BLaER1 (cell line): Measurements from ENCODE around the gene R3HDM2.
A peak's percentile ranks its signal among the peaks of the same experiment; 100 is the strongest.

ENCODE experiments used
- H3K27ac ChIP-seq: shearing (Covaris generic); formaldehyde crosslinking; 2 replicates; pipeline ENCODE4 v1.8.1; 2022
- H3K27me3 ChIP-seq: shearing (Covaris generic); formaldehyde crosslinking; 2 replicates; pipeline ENCODE4 v1.8.1; 2022
- H3K36me3 ChIP-seq: shearing (Covaris generic); formaldehyde crosslinking; 2 replicates; pipeline ENCODE4 v1.8.1; 2022
- H3K4me1 ChIP-seq: shearing (Covaris generic); formaldehyde crosslinking; 2 replicates; pipeline ENCODE4 v1.8.1; 2022
- H3K4me2 ChIP-seq: shearing (Covaris generic); formaldehyde crosslinking; 2 replicates; pipeline ENCODE4 v1.8.1; 2022
- H3K4me3 ChIP-seq: shearing (Covaris generic); formaldehyde crosslinking; 2 replicates; pipeline ENCODE4 v1.8.1; 2022
- H3K9ac ChIP-seq: shearing (Covaris generic); formaldehyde crosslinking; 2 replicates; pipeline ENCODE4 v1.8.1; 2022
- H3K9me3 ChIP-seq: shearing (Covaris generic); formaldehyde crosslinking; 2 replicates; pipeline ENCODE4 v1.8.1; 2022
- H4K20me1 ChIP-seq: shearing (Covaris generic); formaldehyde crosslinking; 2 replicates; pipeline ENCODE4 v1.8.1; 2022
- Cebpa-rat ChIP-seq: shearing (Covaris generic); IDR thresholded peaks from 2 replicates; pipeline ENCODE4 v1.8.1; 2022

R3HDM2 gene

DNA sequence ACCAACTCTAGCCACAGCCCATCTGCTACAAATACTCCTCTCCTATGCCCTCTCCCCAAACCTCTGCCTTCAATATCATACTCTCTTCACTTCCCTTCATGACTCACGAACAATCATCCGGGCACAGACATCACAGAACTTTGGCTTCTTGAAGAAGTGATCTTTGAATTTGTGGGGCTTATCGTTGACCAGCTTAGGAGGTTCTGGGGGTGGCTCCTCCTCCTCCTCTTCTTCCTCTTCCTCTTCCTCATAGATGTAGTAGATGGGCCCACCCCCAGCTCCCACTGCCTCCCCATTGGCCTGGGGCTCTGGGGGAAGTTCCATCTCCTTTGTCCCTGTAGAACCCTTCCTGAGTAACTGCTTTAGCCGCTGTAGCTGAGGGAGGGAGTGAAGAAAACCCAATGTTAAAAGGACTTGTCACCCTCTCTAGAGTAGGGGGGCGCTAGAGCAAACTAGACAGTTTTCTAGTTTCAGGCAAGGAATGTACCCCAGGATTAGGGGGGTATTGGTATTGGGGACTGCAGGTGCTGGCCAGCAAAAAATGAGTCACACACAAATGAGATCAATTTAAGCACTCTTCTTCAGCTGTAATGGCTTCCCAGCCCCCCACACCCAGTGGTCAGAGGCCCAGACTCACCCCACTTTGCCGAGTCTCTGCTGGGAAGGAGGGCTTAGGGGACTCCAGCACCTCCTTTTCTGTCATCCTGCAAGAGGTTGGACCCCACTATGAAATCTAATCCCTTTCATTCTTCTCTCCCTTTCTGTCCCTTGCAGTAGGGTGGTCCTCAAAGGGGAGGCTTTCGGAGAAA, 181.7 kb downstream of the R3HDM2 start:
- Histone ChIP-seq H3K4me1 (peaks cover 13% of the 10 kb centered on the region), H3K27ac (no peak overlapping the region), H3K9me3 (no peaks in the 10 kb centered on the region), H3K4me3 (no peak overlapping the region), H3K9ac (no peak overlapping the region), H4K20me1 (no peaks in the 10 kb centered on the region; the same call in 1 of the 2 replicates), H3K36me3 (no peaks in the 10 kb centered on the region), H3K27me3 (peaks cover 12% of the 10 kb centered on the region), H3K4me2 (peak overlapping the region; percentile 52)
- no peak for TF ChIP-seq Cebpa-rat

- Histone ChIP-seq H3K27me3 (peaks cover 33% of the 10 kb centered on the region), H3K36me3 (no peaks in the 10 kb centered on the region), H3K9me3 (no peaks in the 10 kb centered on the region), H3K4me2 (no peak overlapping the region), H4K20me1 (peaks cover 13% of the 10 kb centered on the region), H3K4me1 (peaks cover 34% of the 10 kb centered on the region), H3K9ac (no peak overlapping the region), H3K27ac (no peak overlapping the region), H3K4me3 (no peak overlapping the region)
- no peak for TF ChIP-seq Cebpa-rat
These were observed 183.8 kb downstream of the R3HDM2 start for GRCh38 chr12:57247041-57247440.

GRCh38 chr12:57244312-57244696, 186.5 kb downstream of the R3HDM2 start:
- TF ChIP-seq Cebpa-rat = no peak
- Histone ChIP-seq H3K4me2 (peak overlapping the region; percentile 97), H3K36me3 (no peaks in the 10 kb centered on the region), H3K4me1 (peaks cover 56% of the 10 kb centered on the region), H3K4me3 (no peak overlapping the region), H3K27ac (no peak overlapping the region), H3K9me3 (no peaks in the 10 kb centered on the region), H3K27me3 (peaks cover 60% of the 10 kb centered on the region), H3K9ac (no peak overlapping the region), H4K20me1 (peaks cover 28% of the 10 kb centered on the region)

GRCh38 chr12:57243521-57244311, 187.1 kb downstream of the R3HDM2 start:
- H3K9me3 ChIP-seq = no peaks in the 10 kb centered on the region
- peak overlapping the region; percentile 62 for H3K4me3 ChIP-seq
- H3K4me2 ChIP-seq = peak overlapping the region; percentile 97
- H3K27me3 ChIP-seq = peaks cover 66% of the 10 kb centered on the region
- peaks cover 30% of the 10 kb centered on the region for H4K20me1 ChIP-seq
- H3K4me1 ChIP-seq = peaks cover 56% of the 10 kb centered on the region
- no peak overlapping the region for H3K27ac ChIP-seq
- no peak for TF ChIP-seq Cebpa-rat
- no peaks in the 10 kb centered on the region for H3K36me3 ChIP-seq
- H3K9ac ChIP-seq = no peak overlapping the region

GRCh38 chr12:57242691-57243454, 188.0 kb downstream of the R3HDM2 start:
- Histone ChIP-seq H3K4me3 (peak overlapping the region; percentile 62), H3K4me1 (peaks cover 62% of the 10 kb centered on the region), H3K4me2 (peak overlapping the region; percentile 97), H3K27me3 (peaks cover 74% of the 10 kb centered on the region), H4K20me1 (peaks cover 39% of the 10 kb centered on the region), H3K9me3 (no peaks in the 10 kb centered on the region), H3K9ac (no peak overlapping the region), H3K36me3 (no peaks in the 10 kb centered on the region), H3K27ac (no peak overlapping the region)
- TF ChIP-seq Cebpa-rat = no peak

DNA sequence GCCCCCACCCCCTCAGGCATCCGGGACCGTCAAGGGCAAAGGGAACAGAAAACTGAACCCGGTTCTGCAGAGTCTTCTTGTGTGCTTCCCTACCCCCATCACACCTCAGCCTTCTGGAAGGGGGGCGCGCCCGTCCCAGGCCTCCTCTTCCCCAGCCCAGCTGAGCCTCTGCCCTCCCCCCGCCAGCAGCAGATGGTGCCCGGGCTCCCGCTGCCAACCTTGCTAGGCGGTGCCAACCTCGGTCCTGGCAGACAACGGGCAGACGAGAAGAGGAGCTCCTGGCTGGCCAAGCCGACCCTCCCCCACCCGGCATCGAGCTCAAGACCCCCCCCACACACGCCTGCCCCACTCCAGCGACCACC, 188.5 kb downstream of the R3HDM2 start:
- H3K4me3 ChIP-seq = peak overlapping the region; percentile 62
- H3K9ac ChIP-seq = no peak overlapping the region
- no peaks in the 10 kb centered on the region for H3K36me3 ChIP-seq
- H4K20me1 ChIP-seq = peaks cover 44% of the 10 kb centered on the region
- peaks cover 80% of the 10 kb centered on the region for H3K27me3 ChIP-seq
- H3K27ac ChIP-seq = no peak overlapping the region
- no peak for TF ChIP-seq Cebpa-rat
- no peaks in the 10 kb centered on the region for H3K9me3 ChIP-seq
- H3K4me2 ChIP-seq = peak overlapping the region; percentile 97
- H3K4me1 ChIP-seq = peaks cover 66% of the 10 kb centered on the region

GRCh38 chr12:57241402-57242310, 189.2 kb downstream of the R3HDM2 start:
- Histone ChIP-seq H3K4me2 (peak overlapping the region; percentile 97), H3K27me3 (peaks cover 87% of the 10 kb centered on the region), H3K4me3 (peak overlapping the region; percentile 77), H4K20me1 (peaks cover 51% of the 10 kb centered on the region), H3K27ac (no peak overlapping the region), H3K36me3 (no peaks in the 10 kb centered on the region), H3K9ac (no peak overlapping the region), H3K4me1 (peaks cover 66% of the 10 kb centered on the region), H3K9me3 (no peaks in the 10 kb centered on the region)
- TF ChIP-seq Cebpa-rat = no peak

DNA sequence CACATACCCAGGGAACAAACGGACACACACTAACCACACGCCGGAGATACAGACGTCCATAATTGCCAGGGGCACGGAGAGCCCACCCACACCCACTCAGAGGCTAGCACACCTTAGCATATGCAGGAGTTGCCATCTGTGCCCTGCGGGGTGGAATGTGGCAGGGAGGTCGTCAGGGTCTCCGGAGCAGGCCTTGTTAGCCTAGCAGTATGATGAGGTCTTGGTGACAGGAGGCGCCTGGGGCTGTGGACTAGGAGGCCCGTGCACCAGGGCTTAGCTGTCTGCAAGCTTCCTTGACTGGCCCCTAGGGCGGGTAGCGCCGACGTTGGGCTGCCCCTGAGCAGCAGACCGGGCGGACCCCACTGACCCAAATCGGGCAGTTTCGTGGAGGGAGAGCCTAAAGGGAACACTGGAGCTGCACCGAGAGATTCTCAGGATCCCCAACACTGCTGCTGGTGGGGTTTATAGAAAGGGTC, 189.9 kb downstream of the R3HDM2 start:
- H3K9me3 ChIP-seq = no peaks in the 10 kb centered on the region
- H3K4me1 ChIP-seq = peaks cover 70% of the 10 kb centered on the region
- peaks cover 94% of the 10 kb centered on the region for H3K27me3 ChIP-seq
- peaks cover 58% of the 10 kb centered on the region for H4K20me1 ChIP-seq
- TF ChIP-seq Cebpa-rat = no peak
- peak overlapping the region; percentile 77 for H3K4me3 ChIP-seq
- H3K4me2 ChIP-seq = peak overlapping the region; percentile 97
- no peak overlapping the region for H3K27ac ChIP-seq
- peaks cover 2% of the 10 kb centered on the region; the same call in 1 of the 2 replicates for H3K36me3 ChIP-seq
- H3K9ac ChIP-seq = peak overlapping the region; percentile 83; the same call in 1 of the 2 replicates
